IMR-90 (cell line): ENCODE results near the gene RHBDD1. TPM values are rescaled to one million over a fixed set of nuclear protein-coding genes. Genes with fewer than 3 reads are reported as not detected.
A peak's percentile ranks its signal among the peaks of the same experiment; 100 is the strongest.

Source experiments
- ATAC-seq: fragments of 200-7000 bp; cut with Tn5 transposase; 2 replicates; pipeline ENCODE4 v1.9.1; 2020; ENCODE audit warnings: low read depth, mild to moderate bottlenecking, moderate library complexity
- BruUV-seq: library from RNA; stranded (reverse); fragments of 400-500 nt; replicated peaks from 2 replicates; lab custom pipeline; 2021; lab: Mats Ljungman, UMichigan
- CTCF ChIA-PET: fragments of 300-600 bp; formaldehyde crosslinking; extraction: SDS; loops from one replicate; lab custom pipeline; 2021; ENCODE audit warnings: antibody characterized with exemption; lab: Yijun Ruan, JAX
- POLR2A ChIA-PET: fragments of 300-600 bp; sonication (Branson Sonifier 250); formaldehyde crosslinking; loops from one replicate; lab custom pipeline; 2022; ENCODE audit warnings: antibody characterized with exemption; ENCODE audit not compliant: unreplicated experiment; lab: Charles Lee
- DNase-seq: peaks from one replicate; pipeline ENCODE4 v3.0.0; 2013
- H2AFZ ChIP-seq: replicated peaks from 2 replicates; pipeline ENCODE3; 2013; ENCODE audit warnings: low read length, mild to moderate bottlenecking; ENCODE audit not compliant: poor library complexity
- H2AK5ac ChIP-seq: 2 replicates; pipeline ENCODE4 v1.6.1; 2013; ENCODE audit warnings: low read depth, low read length, inconsistent platforms
- H2AK9ac ChIP-seq: replicated peaks from 2 replicates; pipeline ENCODE3; 2013; ENCODE audit warnings: mild to moderate bottlenecking, low read depth, low read length, moderate library complexity; ENCODE audit not compliant: poor library complexity
- H2BK120ac ChIP-seq: 2 replicates; pipeline ENCODE4 v1.6.1; 2013; ENCODE audit warnings: low read depth, low read length, inconsistent platforms
- H2BK15ac ChIP-seq: 3 replicates; pipeline ENCODE4 v1.6.1; 2013; ENCODE audit warnings: low read depth, low read length, inconsistent platforms
- H2BK20ac ChIP-seq: 2 replicates; pipeline ENCODE4 v1.6.1; 2013; ENCODE audit warnings: low read depth, mild to moderate bottlenecking, inconsistent platforms, low read length, moderate library complexity
- H2BK5ac ChIP-seq: 2 replicates; pipeline ENCODE4 v1.6.1; 2013; ENCODE audit warnings: mild to moderate bottlenecking, low read depth, low read length, inconsistent platforms; ENCODE audit not compliant: poor library complexity, severe bottlenecking
- H3K14ac ChIP-seq: replicated peaks from 2 replicates; pipeline ENCODE4 v1.6.1; 2013; ENCODE audit warnings: low read depth, low read length, inconsistent platforms
- H3K18ac ChIP-seq: 2 replicates; pipeline ENCODE4 v1.6.1; 2013; ENCODE audit warnings: low read depth, low read length, control low read depth
- H3K23ac ChIP-seq: 2 replicates; pipeline ENCODE4 v1.6.1; 2013; ENCODE audit warnings: low read depth, low read length, inconsistent platforms
- H3K27ac ChIP-seq: 2 replicates; pipeline ENCODE4 v1.5.1; 2013; ENCODE audit warnings: mild to moderate bottlenecking, control low read depth, low read length; ENCODE audit not compliant: insufficient read depth
- H3K27me3 ChIP-seq: 2 replicates; pipeline ENCODE4 v1.6.1; 2013; ENCODE audit warnings: low read length; ENCODE audit not compliant: control insufficient read depth, insufficient read depth
- H3K36me3 ChIP-seq: 2 replicates; pipeline ENCODE4 v1.6.1; 2013; ENCODE audit warnings: low read length, mixed read lengths; ENCODE audit not compliant: control insufficient read depth, insufficient read depth
- H3K4ac ChIP-seq: 2 replicates; pipeline ENCODE4 v1.6.1; 2013; ENCODE audit warnings: low read depth, low read length, inconsistent platforms
- H3K4me1 ChIP-seq: 2 replicates; pipeline ENCODE4 v1.6.1; 2013; ENCODE audit warnings: low read length, mixed read lengths; ENCODE audit not compliant: control insufficient read depth, insufficient read depth
- H3K4me2 ChIP-seq: 2 replicates; pipeline ENCODE4 v1.6.1; 2013; ENCODE audit warnings: low read depth, mild to moderate bottlenecking, control low read depth, low read length, moderate library complexity
- H3K4me3 ChIP-seq: 2 replicates; pipeline ENCODE4 v1.5.1; 2013; ENCODE audit warnings: low read depth, mild to moderate bottlenecking, control low read depth, low read length, moderate library complexity; ENCODE audit not compliant: insufficient read depth
- H3K56ac ChIP-seq: 2 replicates; pipeline ENCODE4 v1.6.1; 2013; ENCODE audit warnings: low read length, inconsistent platforms; ENCODE audit not compliant: insufficient read depth; ENCODE audit errors: extremely low read depth
- H3K79me1 ChIP-seq, 2 experiments: 2 replicates each; pipeline ENCODE4 v1.6.1; 2013; ENCODE audit warnings: low read length in 2 of 2, inconsistent platforms in 1 of 2, low read depth in 1 of 2
- H3K9ac ChIP-seq: 2 replicates; pipeline ENCODE4 v1.6.1; 2013; ENCODE audit warnings: low read depth, low read length, control low read depth
- H3K9me1 ChIP-seq: 2 replicates; pipeline ENCODE4 v1.6.1; 2013; ENCODE audit warnings: low read length, inconsistent platforms; ENCODE audit not compliant: insufficient read depth
- H3K9me3 ChIP-seq: 2 replicates; pipeline ENCODE4 v1.6.1; 2013; ENCODE audit warnings: low read length; ENCODE audit not compliant: control insufficient read depth, insufficient read depth
- H4K20me1 ChIP-seq: 2 replicates; pipeline ENCODE4 v1.6.1; 2013; ENCODE audit warnings: low read length, inconsistent platforms; ENCODE audit not compliant: insufficient read depth
- H4K5ac ChIP-seq: 2 replicates; pipeline ENCODE4 v1.6.1; 2013; ENCODE audit warnings: mild to moderate bottlenecking, low read depth, low read length, control low read depth
- H4K8ac ChIP-seq, 2 experiments: 2 replicates each; pipeline ENCODE4 v1.6.1; 2013; ENCODE audit warnings: low read depth in 2 of 2, low read length in 2 of 2, control low read depth in 1 of 2, inconsistent platforms in 1 of 2
- H4K91ac ChIP-seq: 2 replicates; pipeline ENCODE4 v1.6.1; 2013; ENCODE audit warnings: low read depth, low read length, inconsistent platforms; ENCODE audit not compliant: insufficient read depth
- BHLHE40 ChIP-seq: fragments of 150-350 bp; IDR thresholded peaks from 2 replicates; pipeline ENCODE4 v1.6.1; 2016; ENCODE audit warnings: mild to moderate bottlenecking, low read depth, low read length
- CEBPB ChIP-seq: IDR thresholded peaks from 2 replicates; pipeline ENCODE4 v1.6.1; 2012; ENCODE audit warnings: low read depth, low read length, improper control_type of control experiment
- CHD1 ChIP-seq: IDR thresholded peaks from 2 replicates; pipeline ENCODE4 v1.6.1; 2012; ENCODE audit warnings: low read depth, low read length, improper control_type of control experiment
- FOS ChIP-seq: fragments of 150-350 bp; IDR thresholded peaks from 2 replicates; pipeline ENCODE4 v1.6.1; 2016; ENCODE audit warnings: low read depth, low read length
- MAFK ChIP-seq: IDR thresholded peaks from 2 replicates; pipeline ENCODE4 v1.6.1; 2012; ENCODE audit warnings: low read depth, low read length, improper control_type of control experiment
- MAZ ChIP-seq: IDR thresholded peaks from 2 replicates; pipeline ENCODE4 v1.6.1; 2012; ENCODE audit warnings: low read depth, mild to moderate bottlenecking, low read length, improper control_type of control experiment, moderate library complexity, borderline replicate concordance
- MXI1 ChIP-seq: IDR thresholded peaks from 2 replicates; pipeline ENCODE4 v1.6.1; 2012; ENCODE audit warnings: low read depth, mild to moderate bottlenecking, low read length, moderate library complexity, borderline replicate concordance
- NFE2L2 ChIP-seq: fragments of 150-350 bp; IDR thresholded peaks from 2 replicates; pipeline ENCODE4 v1.6.1; 2016; ENCODE audit warnings: low read depth, mild to moderate bottlenecking, low read length
- POLR2A ChIP-seq: IDR thresholded peaks from 2 replicates; pipeline ENCODE4 v1.6.1; 2012; ENCODE audit warnings: mild to moderate bottlenecking, low read depth, low read length
- RAD21 ChIP-seq: IDR thresholded peaks from 2 replicates; pipeline ENCODE4 v1.6.1; 2012; ENCODE audit warnings: low read length, improper control_type of control experiment
- RCOR1 ChIP-seq: IDR thresholded peaks from 2 replicates; pipeline ENCODE4 v1.6.1; 2012; ENCODE audit warnings: mild to moderate bottlenecking, low read length, improper control_type of control experiment; ENCODE audit not compliant: insufficient replicate concordance
- RFX5 ChIP-seq: IDR thresholded peaks from 2 replicates; pipeline ENCODE4 v1.8.0; 2012; ENCODE audit warnings: low read depth, mild to moderate bottlenecking, low read length, moderate library complexity
- SMC3 ChIP-seq: fragments of 150-350 bp; IDR thresholded peaks from 2 replicates; pipeline ENCODE4 v1.6.1; 2016; ENCODE audit warnings: low read depth, mild to moderate bottlenecking, antibody characterized with exemption, low read length, moderate library complexity
- WGBS, 2 experiments: methylation state at CpG; one replicate each; pipeline versions ENCODE4 v1.1.5 to v1.1.7; 2013; ENCODE audit warnings: missing lambda C conversion rate in 2 of 2; ENCODE audit not compliant: insufficient read length in 1 of 2; ENCODE audit errors: extremely low coverage in 2 of 2; 5-methylcytosine and 5-hydroxymethylcytosine counted together
- dilution Hi-C: fragments of 300-500 bp; cut with HindIII; formaldehyde crosslinking; loops from one replicate; pipeline ENCODE4 v1.14.3; 2018; ENCODE audit warnings: low sequenced_read_pairs; ENCODE audit not compliant: unreplicated experiment
- in situ Hi-C: fragments of 300-500 bp; cut with MboI; formaldehyde crosslinking; loops from 3 replicates; pipeline ENCODE4 v1.14.3; 2019; ENCODE audit warnings: low sequenced_read_pairs, inconsistent platforms, mixed read lengths
- intact Hi-C: fragments of 100-400 bp; cut with micrococcal nuclease; formaldehyde crosslinking; loops from 2 replicates; pipeline ENCODE4 v1.10.0; 2022
- polyA plus RNA-seq, 3 experiments: library from polyadenylated mRNA; depleted of rRNA; stranded (reverse); fragments of >200 nt; gene quantifications; 2 replicates each; pipeline ENCODE4 v1.2.3, GENCODE V29; 2012; ENCODE audit warnings: low replicate concordance in 1 of 3
- total RNA-seq: library from RNA; depleted of rRNA; stranded (reverse); fragments of >200 nt; gene quantifications from 2 replicates; pipeline ENCODE4 v1.2.3, GENCODE V29; 2012
- TF ChIP-seq, protein P1 (sequence below): fragments of 150-350 bp; IDR thresholded peaks from 2 replicates; pipeline ENCODE4 v1.6.1; 2016; ENCODE audit warnings: low read depth, mild to moderate bottlenecking, low read length, moderate library complexity, borderline replicate concordance
- TF ChIP-seq, protein P2 (sequence below): conservative IDR thresholded peaks from 2 replicates; pipeline ENCODE4 v1.5.1; 2012; ENCODE audit warnings: mild to moderate bottlenecking, low read depth, low read length, improper control_type of control experiment
- TF ChIP-seq, protein P3 (sequence below): fragments of 150-350 bp; IDR thresholded peaks from 2 replicates; pipeline ENCODE4 v1.6.1; 2017; ENCODE audit warnings: mild to moderate bottlenecking, antibody characterized with exemption, low read length, low read depth

The RHBDD1 gene
- total and polyA plus RNA-seq, 2 of the 4 experiments (the other 2 are of a cell fraction): 9.7 to 14.0 TPM

DNA sequence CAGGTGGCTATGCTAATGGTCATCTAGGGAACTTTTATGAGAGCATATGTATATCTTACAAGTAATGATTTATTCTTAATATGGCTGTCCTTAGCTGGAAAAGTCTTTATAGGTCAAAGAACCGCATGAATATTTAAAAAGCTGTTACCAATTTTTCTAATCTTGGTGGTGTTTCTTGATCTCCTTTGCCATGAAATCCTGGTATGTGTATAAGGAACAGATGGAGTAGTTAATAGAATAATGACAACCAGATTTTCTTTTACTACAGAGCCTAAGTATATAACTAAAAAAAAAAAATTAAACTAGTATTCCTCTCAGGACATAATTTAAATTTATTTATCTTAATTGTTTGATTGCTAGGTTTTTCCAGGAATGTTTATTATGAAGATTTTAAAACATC, 74.5 kb downstream of the RHBDD1 start:
- dilution Hi-C loops: no loop called here
- Histone ChIP-seq H3K4ac (no peak overlapping the region), H2AFZ (no peak overlapping the region)

More for the DNA sequence above, 74.5 kb downstream of the RHBDD1 start:
- Histone ChIP-seq H2BK5ac (peak overlapping the region; percentile 97), H4K20me1 (no peaks in the 10 kb centered on the region), H3K9me1 (peaks cover 7% of the 10 kb centered on the region), H3K56ac (no peak overlapping the region), H4K5ac (no peak overlapping the region), H3K4me3 (no peak overlapping the region), H4K8ac (no peak overlapping the region), H3K27me3 (no peaks in the 10 kb centered on the region), H4K91ac (no peak overlapping the region), H3K14ac (no peak overlapping the region), H3K27ac (no peak overlapping the region), H3K9me3 (no peaks in the 10 kb centered on the region), H3K36me3 (peaks cover 1% of the 10 kb centered on the region; the same call in 1 of the 2 replicates), H2AK5ac (no peak overlapping the region), H2BK120ac (no peak overlapping the region), H2BK20ac (no peak overlapping the region), H2BK15ac (no peak overlapping the region), H3K9ac (no peak overlapping the region), H3K18ac (no peak overlapping the region), H3K4me1 (peaks cover 8% of the 10 kb centered on the region; the same call in 1 of the 2 replicates), H3K79me1 (peaks cover 3 to 23% of the 10 kb centered on the region in 2 experiments; a peak in 3 of 4 replicates), H3K23ac (no peak overlapping the region), H3K4me2 (no peak overlapping the region), H2AK9ac (no peak overlapping the region)
- ATAC-seq: no peak
- no CpG with 5 or more reads among the region's 1 CpG for WGBS, 2 experiments
- DNase-seq: no peak
- in situ Hi-C loops: no loop called here
- no TSS peak for BruUV-seq
- POLR2A ChIA-PET: interaction anchor here (0.5 to 0.6 kb wide), 2 partner anchors 41 to 570 kb away, joined by 3 to 5 read pairs; no protein-coding TSS in a partner anchor
- intact Hi-C loops: no loop called here
- CTCF ChIA-PET: no interaction called here
- no peak for TF ChIP-seq NFE2L2
- TF ChIP-seq SMC3: no peak
- TF ChIP-seq, protein P1, sequence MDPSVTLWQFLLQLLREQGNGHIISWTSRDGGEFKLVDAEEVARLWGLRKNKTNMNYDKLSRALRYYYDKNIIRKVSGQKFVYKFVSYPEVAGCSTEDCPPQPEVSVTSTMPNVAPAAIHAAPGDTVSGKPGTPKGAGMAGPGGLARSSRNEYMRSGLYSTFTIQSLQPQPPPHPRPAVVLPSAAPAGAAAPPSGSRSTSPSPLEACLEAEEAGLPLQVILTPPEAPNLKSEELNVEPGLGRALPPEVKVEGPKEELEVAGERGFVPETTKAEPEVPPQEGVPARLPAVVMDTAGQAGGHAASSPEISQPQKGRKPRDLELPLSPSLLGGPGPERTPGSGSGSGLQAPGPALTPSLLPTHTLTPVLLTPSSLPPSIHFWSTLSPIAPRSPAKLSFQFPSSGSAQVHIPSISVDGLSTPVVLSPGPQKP: no peak
- no peak for TF ChIP-seq CEBPB
- TF ChIP-seq RCOR1: no peak
- TF ChIP-seq, protein P2, sequence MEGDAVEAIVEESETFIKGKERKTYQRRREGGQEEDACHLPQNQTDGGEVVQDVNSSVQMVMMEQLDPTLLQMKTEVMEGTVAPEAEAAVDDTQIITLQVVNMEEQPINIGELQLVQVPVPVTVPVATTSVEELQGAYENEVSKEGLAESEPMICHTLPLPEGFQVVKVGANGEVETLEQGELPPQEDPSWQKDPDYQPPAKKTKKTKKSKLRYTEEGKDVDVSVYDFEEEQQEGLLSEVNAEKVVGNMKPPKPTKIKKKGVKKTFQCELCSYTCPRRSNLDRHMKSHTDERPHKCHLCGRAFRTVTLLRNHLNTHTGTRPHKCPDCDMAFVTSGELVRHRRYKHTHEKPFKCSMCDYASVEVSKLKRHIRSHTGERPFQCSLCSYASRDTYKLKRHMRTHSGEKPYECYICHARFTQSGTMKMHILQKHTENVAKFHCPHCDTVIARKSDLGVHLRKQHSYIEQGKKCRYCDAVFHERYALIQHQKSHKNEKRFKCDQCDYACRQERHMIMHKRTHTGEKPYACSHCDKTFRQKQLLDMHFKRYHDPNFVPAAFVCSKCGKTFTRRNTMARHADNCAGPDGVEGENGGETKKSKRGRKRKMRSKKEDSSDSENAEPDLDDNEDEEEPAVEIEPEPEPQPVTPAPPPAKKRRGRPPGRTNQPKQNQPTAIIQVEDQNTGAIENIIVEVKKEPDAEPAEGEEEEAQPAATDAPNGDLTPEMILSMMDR: no peak
- no peak for TF ChIP-seq RAD21
- no peak for TF ChIP-seq CHD1
- TF ChIP-seq, protein P3, sequence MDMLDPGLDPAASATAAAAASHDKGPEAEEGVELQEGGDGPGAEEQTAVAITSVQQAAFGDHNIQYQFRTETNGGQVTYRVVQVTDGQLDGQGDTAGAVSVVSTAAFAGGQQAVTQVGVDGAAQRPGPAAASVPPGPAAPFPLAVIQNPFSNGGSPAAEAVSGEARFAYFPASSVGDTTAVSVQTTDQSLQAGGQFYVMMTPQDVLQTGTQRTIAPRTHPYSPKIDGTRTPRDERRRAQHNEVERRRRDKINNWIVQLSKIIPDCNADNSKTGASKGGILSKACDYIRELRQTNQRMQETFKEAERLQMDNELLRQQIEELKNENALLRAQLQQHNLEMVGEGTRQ: no peak
- TF ChIP-seq MAFK: no peak
- no peak for TF ChIP-seq MXI1
- no peak for TF ChIP-seq POLR2A
- no peak for TF ChIP-seq FOS
- TF ChIP-seq MAZ: no peak
- TF ChIP-seq RFX5: no peak
- no peak for TF ChIP-seq BHLHE40
